OCI-LY1 (cell line): ENCODE data around the gene MTMR8.

Source experiments
- H2AFZ ChIP-seq: fragments of 200-600 bp; sonication (generic), shearing (Covaris generic); 2 replicates; pipeline ENCODE4 v1.6.0; 2014; ENCODE audit warnings: antibody characterized with exemption, mild to moderate bottlenecking, low read length
- H3F3A ChIP-seq: fragments of 200-600 bp; sonication (generic), shearing (Covaris generic); 2 replicates; pipeline ENCODE4 v1.6.0; 2014; ENCODE audit warnings: mild to moderate bottlenecking, antibody characterized with exemption, low read length, moderate library complexity; ENCODE audit not compliant: insufficient read depth
- H3K27ac ChIP-seq: fragments of 200-600 bp; sonication (generic); 2 replicates; pipeline ENCODE4 v1.5.1; 2014; ENCODE audit warnings: low read length, mixed run types, mild to moderate bottlenecking, low read depth; ENCODE audit not compliant: poor library complexity, severe bottlenecking
- H3K27me3 ChIP-seq: fragments of 200-600 bp; sonication (generic); 2 replicates; pipeline ENCODE4 v1.6.0; 2014; ENCODE audit warnings: antibody characterized with exemption, mild to moderate bottlenecking, low read length, moderate library complexity; ENCODE audit not compliant: insufficient read depth
- H3K36me3 ChIP-seq: fragments of 200-600 bp; sonication (generic); 2 replicates; pipeline ENCODE4 v1.6.1; 2014; ENCODE audit warnings: mild to moderate bottlenecking, antibody characterized with exemption, low read length, moderate library complexity, mixed read lengths; ENCODE audit not compliant: insufficient read depth
- H3K4me1 ChIP-seq: fragments of 200-600 bp; sonication (generic); 2 replicates; pipeline ENCODE4 v1.5.1; 2014; ENCODE audit warnings: mild to moderate bottlenecking, low read length, moderate library complexity; ENCODE audit not compliant: insufficient read depth, severe bottlenecking
- H3K4me2 ChIP-seq: fragments of 200-600 bp; sonication (generic), shearing (Covaris generic); 2 replicates; pipeline ENCODE4 v1.6.1; 2014; ENCODE audit warnings: low read length
- H3K4me3 ChIP-seq: fragments of 200-600 bp; sonication (generic); 2 replicates; pipeline ENCODE4 v1.5.1; 2014; ENCODE audit warnings: low read length, low read depth, mild to moderate bottlenecking, mixed read lengths; ENCODE audit not compliant: poor library complexity, severe bottlenecking
- H3K79me2 ChIP-seq: fragments of 200-600 bp; shearing (Covaris generic); 2 replicates; pipeline ENCODE4 v1.6.1; 2016; ENCODE audit warnings: mixed run types, low read length, mixed read lengths; ENCODE audit not compliant: insufficient read depth
- H3K9ac ChIP-seq: fragments of 200-600 bp; sonication (generic), shearing (Covaris generic); 2 replicates; pipeline ENCODE4 v1.6.1; 2014; ENCODE audit warnings: mild to moderate bottlenecking, low read length, mixed read lengths
- H3K9me2 ChIP-seq: fragments of 200-600 bp; sonication (generic), shearing (Covaris generic); 2 replicates; pipeline ENCODE4 v1.6.1; 2014; ENCODE audit warnings: low read depth, mild to moderate bottlenecking, low read length, mixed read lengths
- H3K9me3 ChIP-seq: fragments of 200-600 bp; shearing (Covaris generic); 2 replicates; pipeline ENCODE4 v1.6.1; 2014; ENCODE audit warnings: low read length, mixed read lengths
- H4K20me1 ChIP-seq: fragments of 200-600 bp; sonication (generic), shearing (Covaris generic); 2 replicates; pipeline ENCODE4 v1.6.0; 2016; ENCODE audit warnings: mild to moderate bottlenecking, low read length; ENCODE audit not compliant: insufficient read depth
- CTCF ChIP-seq: fragments of 200-600 bp; sonication (generic), shearing (Covaris generic); IDR thresholded peaks from 2 replicates; pipeline ENCODE4 v1.5.1; 2017; ENCODE audit warnings: mild to moderate bottlenecking, antibody characterized with exemption, low read length, moderate library complexity, mixed read lengths
- EZH2 ChIP-seq: fragments of 200-600 bp; sonication (generic), shearing (Covaris generic); IDR thresholded peaks from 2 replicates; pipeline ENCODE4 v1.8.0; 2017; ENCODE audit warnings: borderline replicate concordance, mixed run types, mild to moderate bottlenecking, antibody characterized with exemption, low read length, moderate library complexity, mixed read lengths

Gene MTMR8

GRCh38 chrX:64313624-64314023, 81.6 kb downstream of the MTMR8 start:
- TF ChIP-seq CTCF = no peak
- no peak for TF ChIP-seq EZH2
- H3K9ac ChIP-seq = no peak overlapping the region
- no peak overlapping the region for H3K4me3 ChIP-seq
- no peaks in the 10 kb centered on the region for H3K36me3 ChIP-seq
- no peaks in the 10 kb centered on the region for H4K20me1 ChIP-seq
- no peaks in the 10 kb centered on the region for H3K4me1 ChIP-seq
- H3K79me2 ChIP-seq = no peaks in the 10 kb centered on the region
- H3K27me3 ChIP-seq = no peaks in the 10 kb centered on the region
- no peaks in the 10 kb centered on the region for H3K9me2 ChIP-seq
- H3F3A ChIP-seq = no peaks in the 10 kb centered on the region
- H2AFZ ChIP-seq = no peak overlapping the region
- no peak overlapping the region for H3K4me2 ChIP-seq
- H3K27ac ChIP-seq = no peak overlapping the region
- no peaks in the 10 kb centered on the region for H3K9me3 ChIP-seq

DNA sequence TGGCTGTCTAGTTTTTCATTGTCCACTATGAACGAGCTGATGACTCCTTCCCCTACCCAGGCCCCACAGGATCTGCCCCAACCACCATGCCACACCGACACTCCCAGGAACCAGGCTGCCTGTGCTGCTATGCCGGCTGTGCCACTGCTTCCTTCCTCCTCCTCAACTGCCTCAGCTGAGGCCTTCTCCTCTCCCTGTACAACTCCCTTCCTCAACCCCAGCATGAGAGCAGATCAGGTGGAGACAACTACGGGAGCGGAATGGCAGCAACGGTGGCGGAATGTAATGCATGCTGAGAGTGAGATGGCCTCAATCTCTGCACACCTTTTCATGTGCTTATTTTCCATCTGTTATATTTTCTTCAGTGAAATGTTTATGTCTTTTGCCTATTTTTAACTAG, 88.5 kb downstream of the MTMR8 start:
- Histone ChIP-seq H3K27me3 (no peaks in the 10 kb centered on the region), H3K4me2 (no peak overlapping the region), H3K36me3 (no peaks in the 10 kb centered on the region), H3K4me3 (no peak overlapping the region), H3F3A (no peaks in the 10 kb centered on the region), H4K20me1 (no peaks in the 10 kb centered on the region), H3K9ac (no peak overlapping the region), H2AFZ (no peak overlapping the region), H3K4me1 (no peaks in the 10 kb centered on the region), H3K27ac (no peak overlapping the region), H3K79me2 (no peaks in the 10 kb centered on the region), H3K9me2 (no peaks in the 10 kb centered on the region), H3K9me3 (no peaks in the 10 kb centered on the region)
- TF ChIP-seq EZH2 = no peak
- TF ChIP-seq CTCF = no peak

GRCh38 chrX:64291123-64291522, 104.1 kb downstream of the MTMR8 start:
- Histone ChIP-seq H3K4me2 (no peak overlapping the region), H2AFZ (no peak overlapping the region), H3K27me3 (no peaks in the 10 kb centered on the region), H3K9me2 (no peaks in the 10 kb centered on the region), H3K4me1 (no peaks in the 10 kb centered on the region), H3K36me3 (no peaks in the 10 kb centered on the region), H3K79me2 (no peaks in the 10 kb centered on the region), H3K4me3 (no peak overlapping the region), H3K9me3 (no peaks in the 10 kb centered on the region), H3K9ac (no peak overlapping the region), H4K20me1 (no peaks in the 10 kb centered on the region), H3F3A (no peaks in the 10 kb centered on the region), H3K27ac (no peak overlapping the region)
- no peak for TF ChIP-seq EZH2
- no peak for TF ChIP-seq CTCF
